Transverse colon (tissue), 3 donors: ENCODE data around the gene ESYT3.
"Not testable (repeated sequence)": the region's sequence is repeated elsewhere in the genome, so short reads cannot be mapped to it uniquely, and the experiment has no call there.

Experiments used
- EP300 ChIP-seq: sonication (generic); formaldehyde crosslinking; IDR thresholded peaks from one replicate; pipeline ENCODE4 v1.6.1; 2017; ENCODE audit warnings: antibody characterized with exemption, low read depth
- POLR2A ChIP-seq: fragments of 450-650 bp; IDR thresholded peaks from one replicate; pipeline ENCODE4 v1.6.1; 2016; ENCODE audit warnings: antibody characterized with exemption, mild to moderate bottlenecking, moderate library complexity
- TF ChIP-seq, protein P1 (sequence below), 5 experiments: fragments of 200-600 bp in 3 of 5; fragments of 450-650 bp in 2 of 5; sonication (generic) in 3 of 5; IDR thresholded peaks; 1 replicate in 2 of 5; 2 replicates in 3 of 5; pipeline ENCODE4 v1.5.1; 2016 to 2017; ENCODE audit warnings: antibody characterized with exemption in 5 of 5, inconsistent platforms in 3 of 5, mild to moderate bottlenecking in 2 of 5, moderate library complexity in 1 of 5

DNA sequence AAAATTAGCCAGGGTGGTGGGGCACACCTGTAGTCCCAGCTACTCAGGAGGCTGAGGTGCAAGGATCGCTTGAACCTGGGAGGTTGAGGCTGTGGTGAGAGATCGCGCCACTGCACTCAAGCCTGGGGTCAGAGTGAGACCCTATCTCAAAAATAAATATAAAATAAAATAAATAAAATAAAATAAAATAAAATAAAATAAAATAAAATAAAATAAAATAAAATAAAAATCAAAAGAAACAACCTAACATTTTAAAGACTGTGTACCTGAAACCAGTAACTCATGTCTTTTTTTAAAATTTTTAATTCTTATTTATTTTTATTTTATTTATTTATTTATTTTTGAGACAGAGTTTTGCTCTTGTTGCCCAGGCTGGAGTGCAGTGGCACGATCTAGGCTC, 7.7 kb upstream of the ESYT3 start:
- TF ChIP-seq, protein P1, sequence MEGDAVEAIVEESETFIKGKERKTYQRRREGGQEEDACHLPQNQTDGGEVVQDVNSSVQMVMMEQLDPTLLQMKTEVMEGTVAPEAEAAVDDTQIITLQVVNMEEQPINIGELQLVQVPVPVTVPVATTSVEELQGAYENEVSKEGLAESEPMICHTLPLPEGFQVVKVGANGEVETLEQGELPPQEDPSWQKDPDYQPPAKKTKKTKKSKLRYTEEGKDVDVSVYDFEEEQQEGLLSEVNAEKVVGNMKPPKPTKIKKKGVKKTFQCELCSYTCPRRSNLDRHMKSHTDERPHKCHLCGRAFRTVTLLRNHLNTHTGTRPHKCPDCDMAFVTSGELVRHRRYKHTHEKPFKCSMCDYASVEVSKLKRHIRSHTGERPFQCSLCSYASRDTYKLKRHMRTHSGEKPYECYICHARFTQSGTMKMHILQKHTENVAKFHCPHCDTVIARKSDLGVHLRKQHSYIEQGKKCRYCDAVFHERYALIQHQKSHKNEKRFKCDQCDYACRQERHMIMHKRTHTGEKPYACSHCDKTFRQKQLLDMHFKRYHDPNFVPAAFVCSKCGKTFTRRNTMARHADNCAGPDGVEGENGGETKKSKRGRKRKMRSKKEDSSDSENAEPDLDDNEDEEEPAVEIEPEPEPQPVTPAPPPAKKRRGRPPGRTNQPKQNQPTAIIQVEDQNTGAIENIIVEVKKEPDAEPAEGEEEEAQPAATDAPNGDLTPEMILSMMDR (IDR thresholded peaks at IDR 0.05) = not testable (repeated sequence)
- TF ChIP-seq POLR2A, EP300: not testable (repeated sequence)
